AG04450 (cell line): Measurements from ENCODE around the gene MTHFD2L. TPM values are rescaled to one million over a fixed set of nuclear protein-coding genes. Genes with fewer than 3 reads are reported as not detected.
"Not testable (repeated sequence)": the region's sequence is repeated elsewhere in the genome, so short reads cannot be mapped to it uniquely, and the experiment has no call there.

ENCODE experiments used
- CTCF ChIA-PET: fragments of 300-600, 350-600 bp; formaldehyde crosslinking; extraction: SDS; loops from one replicate; lab custom pipeline; 2022; ENCODE audit warnings: antibody characterized with exemption, inconsistent platforms; lab: Charles Lee
- POLR2A ChIA-PET: fragments of 350-600 bp; formaldehyde crosslinking; extraction: SDS; loops from one replicate; lab custom pipeline; 2021; ENCODE audit warnings: antibody characterized with exemption, inconsistent platforms; lab: Yijun Ruan, JAX
- DNase-seq: peaks from one replicate; pipeline ENCODE4 v3.0.0-alpha.2; 2011; ENCODE audit warnings: low read depth, low spot score
- H3K27ac ChIP-seq: one replicate; pipeline ENCODE4 v1.5.1; 2012; ENCODE audit warnings: low read depth, low read length, control low read depth
- H3K27me3 ChIP-seq: one replicate; pipeline ENCODE4 v1.6.0; 2012; ENCODE audit warnings: low read length; ENCODE audit not compliant: control insufficient read depth, insufficient read depth
- H3K4me3 ChIP-seq: 2 replicates; pipeline ENCODE4 v1.5.1; 2011; ENCODE audit warnings: mild to moderate bottlenecking, low read depth, low read length, control low read depth
- H3K9me3 ChIP-seq: 2 replicates; pipeline ENCODE4 v1.5.1; 2012; ENCODE audit warnings: low read length; ENCODE audit not compliant: control insufficient read depth, insufficient read depth
- CTCF ChIP-seq: IDR thresholded peaks from 2 replicates; pipeline ENCODE4 v1.5.1; 2011; ENCODE audit warnings: low read depth, low read length, control low read depth, inconsistent platforms
- polyA plus RNA-seq: library from polyadenylated mRNA; depleted of rRNA; stranded (reverse); fragments of >200 nt; gene quantifications from 2 replicates; pipeline ENCODE4 v1.2.3, GENCODE V29; 2011

MTHFD2L gene
- polyA plus RNA-seq, 1 experiment: 6.2 TPM

- Histone ChIP-seq H3K4me3 (no peak overlapping the region), H3K27ac (no peak overlapping the region), H3K27me3 (no peaks in the 10 kb centered on the region), H3K9me3 (no peaks in the 10 kb centered on the region)
- CTCF ChIA-PET: interaction anchor here (1.2 kb wide), 1 partner anchor 13 kb away, joined by 3 read pairs; no protein-coding TSS in a partner anchor
- DNase-seq: no peak
- TF ChIP-seq CTCF: no peak
- POLR2A ChIA-PET: no interaction called here
These were observed 36.0 kb upstream of the MTHFD2L start for GRCh38 chr4:74121643-74122579.

- H3K4me3 ChIP-seq: no peak overlapping the region
- POLR2A ChIA-PET: no interaction called here
- H3K9me3 ChIP-seq: no peaks in the 10 kb centered on the region
- H3K27me3 ChIP-seq: no peaks in the 10 kb centered on the region
- no peak for DNase-seq
- no peak overlapping the region for H3K27ac ChIP-seq
- CTCF ChIA-PET: no interaction called here
- TF ChIP-seq CTCF: no peak
These were observed 34.7 kb upstream of the MTHFD2L start for GRCh38 chr4:74123065-74123728.

- ChIA-PET POLR2A (no interaction called here), CTCF (interaction anchor here (0.9 to 1.5 kb wide), 4 partner anchors 8 to 551 kb away, joined by 3 to 8 read pairs (median 4); no protein-coding TSS in a partner anchor)
- TF ChIP-seq CTCF: no peak
- Histone ChIP-seq H3K27ac (no peak overlapping the region), H3K27me3 (no peaks in the 10 kb centered on the region), H3K9me3 (no peaks in the 10 kb centered on the region), H3K4me3 (no peak overlapping the region)
- no peak for DNase-seq
These were observed 32.9 kb upstream of the MTHFD2L start for GRCh38 chr4:74125029-74125428.

- Histone ChIP-seq H3K9me3 (no peaks in the 10 kb centered on the region), H3K27me3 (no peaks in the 10 kb centered on the region), H3K27ac (no peak overlapping the region), H3K4me3 (no peak overlapping the region)
- TF ChIP-seq CTCF: no peak
- ChIA-PET CTCF (interaction anchor here (1.5 kb wide), 1 partner anchor 534 kb away, joined by 3 read pairs; no protein-coding TSS in a partner anchor), POLR2A (no interaction called here)
- DNase-seq: no peak
These were observed 30.2 kb upstream of the MTHFD2L start for GRCh38 chr4:74127745-74128144.

- H3K9me3 ChIP-seq, H3K27me3 ChIP-seq, H3K27ac ChIP-seq, POLR2A ChIA-PET, DNase-seq, H3K4me3 ChIP-seq: not testable (repeated sequence)
- CTCF ChIA-PET: interaction anchor here (1.2 to 5.4 kb wide), 3 partner anchors 32 to 469 kb away, joined by 4 to 92 read pairs (median 15); partner anchors contain the start of gene CXCL2
These were observed 27.1 kb upstream of the MTHFD2L start for GRCh38 chr4:74130843-74131242.

GRCh38 chr4:74132188-74132587 is 25.7 kb upstream of the MTHFD2L start:
- DNase-seq, POLR2A ChIA-PET, H3K4me3 ChIP-seq, H3K9me3 ChIP-seq, H3K27ac ChIP-seq, H3K27me3 ChIP-seq: not testable (repeated sequence)
- CTCF ChIA-PET: interaction anchor here (1.5 to 5.8 kb wide), 7 partner anchors 34 to 557 kb away, joined by 3 to 92 read pairs (median 15); partner anchors contain the start of genes CXCL2, CXCL3 and CXCL5
